Upper lobe of left lung (tissue), 4 donors: Measurements from ENCODE around the gene CYB561.
"Not testable (repeated sequence)": the region's sequence is repeated elsewhere in the genome, so short reads cannot be mapped to it uniquely, and the experiment has no call there.

Experiments used
- EP300 ChIP-seq, 4 donors: sonication (generic); formaldehyde crosslinking; IDR thresholded peaks; one replicate each; pipeline ENCODE4 v1.5.1; 2017; ENCODE audit warnings: antibody characterized with exemption in 4 of 4, control low read depth in 2 of 4
- POLR2A ChIP-seq, 4 donors: fragments of 450-650 bp; IDR thresholded peaks; one replicate each; pipeline ENCODE4 v1.5.1; 2016 to 2017; ENCODE audit warnings: antibody characterized with exemption in 4 of 4, mild to moderate bottlenecking in 2 of 4
- POLR2AphosphoS5 ChIP-seq, 2 donors: sonication (generic); formaldehyde crosslinking; IDR thresholded peaks; one replicate each; pipeline ENCODE4 v1.5.1; 2017; ENCODE audit warnings: antibody characterized with exemption in 2 of 2
- TF ChIP-seq, protein P1 (sequence below), 6 experiments: fragments of 450-650 bp in 4 of 6; fragments of 200-600 bp in 2 of 6; sonication (generic) in 2 of 6; IDR thresholded peaks; one replicate each; pipeline ENCODE4 v1.5.1; 2016 to 2019; ENCODE audit warnings: antibody characterized with exemption in 6 of 6

DNA sequence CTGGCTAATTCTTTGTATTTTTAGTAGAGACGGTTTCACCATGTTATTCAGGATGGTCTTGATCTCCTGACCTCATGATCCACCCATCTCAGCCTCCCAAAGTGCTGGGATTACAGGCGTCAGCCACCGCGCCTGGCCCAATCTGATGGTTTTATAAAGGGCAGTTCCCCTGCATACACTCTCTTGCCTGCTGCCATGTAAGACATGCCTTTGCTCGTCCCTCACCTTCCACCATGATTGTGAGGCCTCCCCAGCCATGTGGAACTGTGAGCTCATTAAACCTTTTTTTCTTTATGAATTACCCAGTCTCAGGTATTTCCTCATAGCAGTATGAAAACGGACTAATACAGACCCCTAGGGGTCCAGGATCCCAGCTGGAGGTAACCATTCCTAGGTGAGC, 22.0 kb upstream of the CYB561 start:
- TF ChIP-seq, protein P1, sequence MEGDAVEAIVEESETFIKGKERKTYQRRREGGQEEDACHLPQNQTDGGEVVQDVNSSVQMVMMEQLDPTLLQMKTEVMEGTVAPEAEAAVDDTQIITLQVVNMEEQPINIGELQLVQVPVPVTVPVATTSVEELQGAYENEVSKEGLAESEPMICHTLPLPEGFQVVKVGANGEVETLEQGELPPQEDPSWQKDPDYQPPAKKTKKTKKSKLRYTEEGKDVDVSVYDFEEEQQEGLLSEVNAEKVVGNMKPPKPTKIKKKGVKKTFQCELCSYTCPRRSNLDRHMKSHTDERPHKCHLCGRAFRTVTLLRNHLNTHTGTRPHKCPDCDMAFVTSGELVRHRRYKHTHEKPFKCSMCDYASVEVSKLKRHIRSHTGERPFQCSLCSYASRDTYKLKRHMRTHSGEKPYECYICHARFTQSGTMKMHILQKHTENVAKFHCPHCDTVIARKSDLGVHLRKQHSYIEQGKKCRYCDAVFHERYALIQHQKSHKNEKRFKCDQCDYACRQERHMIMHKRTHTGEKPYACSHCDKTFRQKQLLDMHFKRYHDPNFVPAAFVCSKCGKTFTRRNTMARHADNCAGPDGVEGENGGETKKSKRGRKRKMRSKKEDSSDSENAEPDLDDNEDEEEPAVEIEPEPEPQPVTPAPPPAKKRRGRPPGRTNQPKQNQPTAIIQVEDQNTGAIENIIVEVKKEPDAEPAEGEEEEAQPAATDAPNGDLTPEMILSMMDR (IDR thresholded peaks at IDR 0.05), result not testable (repeated sequence)
- TF ChIP-seq POLR2A, POLR2AphosphoS5, EP300 (IDR thresholded peaks at IDR 0.05): not testable (repeated sequence)
